Choroid plexus epithelial cell (primary cell): Measurements from ENCODE around the gene CHIT1.
"Not testable (repeated sequence)": the region's sequence is repeated elsewhere in the genome, so short reads cannot be mapped to it uniquely, and the experiment has no call there.

Source experiments
- DNase-seq: peaks from one replicate; pipeline ENCODE4 v3.0.0-alpha.2; 2010; ENCODE audit warnings: low read depth
- H3K4me3 ChIP-seq: 2 replicates; pipeline ENCODE4 v1.5.1; 2011; ENCODE audit warnings: low read depth, mild to moderate bottlenecking, control low read depth, low read length, moderate library complexity
- CTCF ChIP-seq: conservative IDR thresholded peaks from 2 replicates; pipeline ENCODE4 v1.5.1; 2011; ENCODE audit warnings: low read depth, mild to moderate bottlenecking, control low read depth, inconsistent platforms, low read length, moderate library complexity

The CHIT1 gene

GRCh38 chr1:203239526-203240305 is 10.2 kb upstream of the CHIT1 start:
- no peak for TF ChIP-seq CTCF
- no peak overlapping the region for H3K4me3 ChIP-seq
- DNase-seq, result no peak

GRCh38 chr1:203239081-203239480 is 9.6 kb upstream of the CHIT1 start:
- no peak for TF ChIP-seq CTCF
- H3K4me3 ChIP-seq, result no peak overlapping the region
- no peak for DNase-seq

- no peak overlapping the region for H3K4me3 ChIP-seq
- no peak for TF ChIP-seq CTCF
- no peak for DNase-seq
These were observed 9.1 kb upstream of the CHIT1 start for GRCh38 chr1:203238535-203238934.

GRCh38 chr1:203234901-203235300 is 5.4 kb upstream of the CHIT1 start:
- DNase-seq, H3K4me3 ChIP-seq: not testable (repeated sequence)

GRCh38 chr1:203228670-203229069 is 803 bp downstream of the CHIT1 start:
- no peak for TF ChIP-seq CTCF
- H3K4me3 ChIP-seq, result no peak overlapping the region
- no peak for DNase-seq

GRCh38 chr1:203227371-203228083 is 1.9 kb downstream of the CHIT1 start:
- no peak for TF ChIP-seq CTCF
- no peak for DNase-seq

GRCh38 chr1:203225071-203225470 is 4.4 kb downstream of the CHIT1 start:
- TF ChIP-seq CTCF, result no peak
- DNase-seq, result no peak

More at GRCh38 chr1:203227371-203228083, 1.9 kb downstream of the CHIT1 start:
- no peak overlapping the region for H3K4me3 ChIP-seq

More at GRCh38 chr1:203225071-203225470, 4.4 kb downstream of the CHIT1 start:
- no peak overlapping the region for H3K4me3 ChIP-seq
